Prostate gland (tissue), 2 donors: ENCODE results near the gene DUSP11. TPM values are rescaled to one million over a fixed set of nuclear protein-coding genes. Genes with fewer than 3 reads are reported as not detected.

Source experiments
- DNase-seq: peaks from one replicate; pipeline ENCODE4 v3.0.0-alpha.2; 2019; ENCODE audit warnings: low spot score
- H3K27ac ChIP-seq, 2 donors: fragments of 200-600 bp; sonication (generic); 2 replicates each; pipeline ENCODE4 v1.5.1; 2017 to 2019
- H3K27me3 ChIP-seq: fragments of 200-600 bp; sonication (generic); replicated peaks from 2 replicates; pipeline ENCODE4 v1.5.1; 2019; ENCODE audit not compliant: insufficient read depth
- H3K36me3 ChIP-seq, 2 donors: fragments of 200-600 bp; sonication (generic); 1 replicate in 1 of 2; 2 replicates in 1 of 2; pipeline versions ENCODE4 v1.5.1 to v1.8.1; 2017 to 2019
- H3K4me1 ChIP-seq: fragments of 200-600 bp; sonication (generic); replicated peaks from 2 replicates; pipeline ENCODE4 v1.5.1; 2019
- H3K4me3 ChIP-seq, 2 donors: fragments of 200-600 bp; sonication (generic); 2 replicates each; pipeline ENCODE4 v1.5.1; 2017 to 2019
- H3K9me3 ChIP-seq: fragments of 200-600 bp; sonication (generic); 2 replicates; pipeline ENCODE4 v1.5.1; 2017
- CTCF ChIP-seq, 4 experiments: fragments of 200-600 bp in 2 of 4; fragments of 450-650 bp in 2 of 4; sonication (generic) in 2 of 4; IDR thresholded peaks; 1 replicate in 3 of 4; 2 replicates in 1 of 4; pipeline ENCODE4 v1.5.1; 2016 to 2019; ENCODE audit warnings: antibody characterized with exemption in 4 of 4, mild to moderate bottlenecking in 2 of 4, moderate library complexity in 2 of 4
- POLR2A ChIP-seq: fragments of 450-650 bp; IDR thresholded peaks from one replicate; pipeline ENCODE4 v1.6.1; 2016; ENCODE audit warnings: antibody characterized with exemption, mild to moderate bottlenecking
- POLR2AphosphoS5 ChIP-seq: sonication (generic); formaldehyde crosslinking; IDR thresholded peaks from one replicate; pipeline ENCODE4 v1.6.1; 2017; ENCODE audit warnings: antibody characterized with exemption
- WGBS: methylation state at CpG from one replicate; pipeline ENCODE4 v1.1.5; 2018; 5-methylcytosine and 5-hydroxymethylcytosine counted together
- intact Hi-C: fragments of 100-400 bp; cut with DNase I; formaldehyde crosslinking; loops from one replicate; pipeline ENCODE4 v1.14.2; 2022
- total RNA-seq, 2 donors: library from RNA; depleted of rRNA; stranded (reverse); fragments of >200 nt; gene quantifications; one replicate each; pipeline ENCODE4 v1.1.0, GENCODE V29; 2016

DUSP11 gene
- total RNA-seq, 2 donors from 2014 or later: 37.8 to 39.5 TPM

GRCh38 chr2:73827018-73827417, 47.1 kb upstream of the DUSP11 start:
- TF ChIP-seq POLR2AphosphoS5 (peak; percentile 13), CTCF (IDR thresholded peaks at IDR 0.05) (peak in 3 of 4 experiments; percentile 38 to 74 (median 40)), POLR2A (no peak)
- Histone ChIP-seq H3K4me1 (no peaks in the 10 kb centered on the region), H3K27me3 (no peaks in the 10 kb centered on the region), H3K36me3 (no peaks in the 10 kb centered on the region), H3K9me3 (no peaks in the 10 kb centered on the region), H3K27ac (no peak overlapping the region), H3K4me3 (no peak overlapping the region)
- DNase-seq: peak; percentile 24
- WGBS: 38% methylated on average over 2 of the region's 2 CpGs
- intact Hi-C loops: no loop called here

- Histone ChIP-seq H3K4me1 (no peaks in the 10 kb centered on the region), H3K4me3 (no peak overlapping the region), H3K36me3 (no peaks in the 10 kb centered on the region), H3K9me3 (no peaks in the 10 kb centered on the region), H3K27me3 (no peaks in the 10 kb centered on the region), H3K27ac (no peak overlapping the region)
- WGBS: 74% methylated on average over 4 of the region's 4 CpGs
- intact Hi-C loops: no loop called here
- DNase-seq: no peak
- TF ChIP-seq POLR2A: no peak
- TF ChIP-seq CTCF (IDR thresholded peaks at IDR 0.05): no peak
- no peak for TF ChIP-seq POLR2AphosphoS5
These were observed 45.5 kb upstream of the DUSP11 start for GRCh38 chr2:73825408-73825807.

GRCh38 chr2:73823916-73824523, 44.1 kb upstream of the DUSP11 start:
- intact Hi-C loops: no loop called here
- WGBS: 5% methylated on average over 3 of the region's 3 CpGs
- no peak overlapping the region for H3K27ac ChIP-seq
- TF ChIP-seq POLR2AphosphoS5: peak; percentile 41
- no peak for TF ChIP-seq POLR2A
- TF ChIP-seq CTCF (IDR thresholded peaks at IDR 0.05): peak; percentile 56 to 89 (median 80)
- H3K4me3 ChIP-seq: no peak overlapping the region
- peak; percentile 43 for DNase-seq
- H3K36me3 ChIP-seq: no peaks in the 10 kb centered on the region
- H3K4me1 ChIP-seq: no peaks in the 10 kb centered on the region
- H3K27me3 ChIP-seq: no peaks in the 10 kb centered on the region
- no peaks in the 10 kb centered on the region for H3K9me3 ChIP-seq

GRCh38 chr2:73823416-73823815, 43.5 kb upstream of the DUSP11 start:
- intact Hi-C loops: no loop called here

More at GRCh38 chr2:73823416-73823815, 43.5 kb upstream of the DUSP11 start:
- Histone ChIP-seq H3K4me1 (no peaks in the 10 kb centered on the region), H3K27me3 (no peaks in the 10 kb centered on the region), H3K27ac (no peak overlapping the region), H3K36me3 (no peaks in the 10 kb centered on the region), H3K9me3 (no peaks in the 10 kb centered on the region), H3K4me3 (no peak overlapping the region)
- 10% methylated on average over 2 of the region's 2 CpGs for WGBS
- TF ChIP-seq POLR2A (no peak), POLR2AphosphoS5 (no peak), CTCF (IDR thresholded peaks at IDR 0.05) (no peak)
- DNase-seq: no peak
